NCI-H1092 treated with DMSO at 0.1 percent for 48 hours (cell line): ENCODE measurements around the gene PRKCA.

Experiments used
- DNase-seq: peaks from one replicate; lab custom pipeline; 2025; lab: John Stamatoyannopoulos, UW

Gene PRKCA

DNA sequence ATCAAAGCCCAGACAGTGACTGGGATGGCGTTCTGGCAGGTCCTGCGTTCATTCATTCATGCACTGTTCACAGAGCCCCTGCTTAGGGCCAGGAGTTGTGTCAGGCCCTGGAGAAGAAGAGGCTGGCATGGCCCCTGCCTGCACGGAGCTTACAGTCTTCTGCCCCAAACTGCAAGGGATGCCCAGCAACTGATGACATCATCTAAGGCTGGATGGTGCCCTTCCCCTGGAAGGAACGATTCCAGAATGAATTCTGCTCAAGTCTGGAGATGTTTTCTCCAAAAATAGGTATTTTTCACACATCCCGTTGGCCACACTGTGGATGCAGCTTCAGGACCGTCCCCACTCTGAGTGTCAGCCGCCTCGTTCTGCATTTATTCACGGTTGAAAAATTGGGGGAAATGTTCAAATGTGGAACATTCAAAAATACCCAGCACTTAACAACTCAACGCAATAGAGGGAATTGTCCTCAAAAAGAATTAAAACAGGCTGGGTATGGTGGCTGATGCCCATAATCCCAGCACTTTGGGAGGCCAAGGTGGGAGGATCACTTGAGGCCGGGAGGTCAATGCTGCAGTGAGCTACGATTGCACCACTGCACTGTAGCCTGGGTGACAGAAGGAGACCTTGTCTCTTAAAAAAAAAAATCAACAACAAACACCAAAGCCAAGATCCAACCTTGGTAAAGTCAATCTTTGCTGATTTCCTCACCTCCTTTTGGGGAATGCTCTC, 508.7 kb downstream of the PRKCA start:
- no peak for DNase-seq

- DNase-seq = no peak
These were observed 509.3 kb downstream of the PRKCA start for GRCh38 chr17:66811683-66812054.

DNA sequence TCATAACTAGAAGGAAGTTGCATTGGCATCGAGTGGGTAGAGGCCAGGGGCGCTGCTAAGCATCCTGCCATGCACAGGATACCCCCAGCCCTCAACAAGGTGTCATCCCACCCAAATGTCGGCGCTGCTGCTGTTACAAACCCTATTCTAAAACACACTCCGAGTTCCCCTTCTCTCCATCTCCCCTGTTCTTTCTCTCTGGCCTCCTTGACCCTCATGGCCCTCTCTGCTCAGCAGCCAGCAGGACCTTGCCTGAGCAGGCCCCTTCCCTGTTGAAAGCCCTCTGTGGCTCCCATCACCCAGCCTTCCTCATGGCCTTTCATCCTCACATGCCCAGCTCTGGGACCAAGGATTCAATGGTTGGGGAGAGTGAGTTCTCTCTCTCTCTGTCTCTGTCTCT, 510.2 kb downstream of the PRKCA start:
- no peak for DNase-seq

GRCh38 chr17:66813296-66813695, 510.9 kb downstream of the PRKCA start:
- DNase-seq = no peak

GRCh38 chr17:66814026-66814425, 511.6 kb downstream of the PRKCA start:
- DNase-seq = no peak

DNA sequence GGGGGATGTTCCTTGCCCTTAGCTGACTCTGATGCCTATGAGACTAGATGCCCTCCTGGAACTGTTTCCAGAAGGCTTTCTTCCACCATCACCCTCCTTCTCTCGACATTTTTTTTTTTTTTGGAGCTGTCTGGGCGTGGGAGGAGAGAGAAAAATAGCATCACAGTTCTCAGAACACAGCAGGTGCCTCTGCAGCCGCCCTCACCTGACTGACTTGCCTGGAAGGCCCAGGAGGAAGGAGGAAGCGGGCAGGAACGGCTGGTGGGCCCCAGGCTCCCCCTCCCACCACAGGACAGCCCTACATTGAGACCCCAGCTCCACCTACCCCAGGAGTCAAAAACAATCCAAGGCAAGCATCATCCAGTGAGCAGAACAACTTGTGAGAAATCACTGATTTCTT, 512.2 kb downstream of the PRKCA start:
- no peak for DNase-seq

DNA sequence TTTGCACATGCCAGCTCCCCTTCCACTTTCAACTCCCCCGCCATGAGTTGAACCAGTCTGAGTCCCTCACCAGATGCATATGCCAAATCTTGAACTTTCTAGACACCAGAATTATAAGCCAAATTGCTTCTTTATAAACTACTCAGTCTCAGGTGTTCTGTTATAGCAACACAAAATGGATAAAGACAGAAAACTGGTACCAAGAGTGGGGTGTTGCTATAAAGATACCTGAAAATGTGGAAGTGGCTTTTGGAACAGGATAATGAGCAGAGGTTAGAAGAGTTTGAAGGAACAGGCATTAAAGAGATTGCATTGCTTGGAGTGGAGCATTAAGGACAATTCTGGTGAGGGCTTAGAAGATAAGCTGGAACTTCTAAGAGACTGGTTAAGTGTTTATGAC, 515.3 kb downstream of the PRKCA start:
- no peak for DNase-seq

DNA sequence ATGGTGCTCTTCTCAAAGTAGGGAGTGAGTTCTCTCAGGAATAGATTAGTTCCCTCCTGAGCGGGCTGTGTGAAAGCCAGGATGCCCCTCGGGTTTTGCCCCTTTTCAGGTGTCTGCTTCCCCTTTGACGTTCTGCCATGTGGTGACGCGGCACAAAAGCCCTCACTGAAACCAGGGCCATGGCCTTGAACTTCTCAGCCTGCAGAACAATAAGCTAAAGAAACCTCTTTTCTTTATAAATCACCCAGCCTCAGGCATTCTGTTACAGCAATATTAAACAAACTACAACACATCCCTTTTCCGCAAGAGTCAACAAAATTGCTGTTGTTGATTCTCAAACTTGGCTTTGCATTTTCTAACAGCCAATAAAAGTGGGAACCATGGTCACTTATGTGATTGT, 517.1 kb downstream of the PRKCA start:
- DNase-seq = no peak

- no peak for DNase-seq
These were observed 519.6 kb downstream of the PRKCA start for GRCh38 chr17:66822009-66822408.

DNA sequence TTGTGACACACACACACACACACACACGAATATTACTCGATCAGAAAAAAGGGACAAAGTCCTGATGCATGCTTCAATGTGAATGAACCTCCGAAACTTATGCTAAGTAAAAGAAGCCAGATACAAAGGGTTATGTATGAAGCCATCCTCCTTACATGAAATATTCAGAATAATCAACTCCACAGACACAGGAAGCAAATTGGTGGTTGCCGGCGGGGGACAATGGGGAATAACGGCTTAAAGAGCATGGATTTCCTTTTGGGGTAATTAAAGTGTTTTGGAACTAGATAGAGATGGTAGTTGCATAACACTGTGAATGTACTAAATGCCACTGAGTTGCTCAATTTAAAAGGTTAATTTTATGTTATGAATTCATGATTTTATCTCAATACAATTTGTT, 524.4 kb downstream of the PRKCA start:
- DNase-seq = no peak

- no peak for DNase-seq
These were observed 527.0 kb downstream of the PRKCA start for GRCh38 chr17:66829386-66829864.

DNA sequence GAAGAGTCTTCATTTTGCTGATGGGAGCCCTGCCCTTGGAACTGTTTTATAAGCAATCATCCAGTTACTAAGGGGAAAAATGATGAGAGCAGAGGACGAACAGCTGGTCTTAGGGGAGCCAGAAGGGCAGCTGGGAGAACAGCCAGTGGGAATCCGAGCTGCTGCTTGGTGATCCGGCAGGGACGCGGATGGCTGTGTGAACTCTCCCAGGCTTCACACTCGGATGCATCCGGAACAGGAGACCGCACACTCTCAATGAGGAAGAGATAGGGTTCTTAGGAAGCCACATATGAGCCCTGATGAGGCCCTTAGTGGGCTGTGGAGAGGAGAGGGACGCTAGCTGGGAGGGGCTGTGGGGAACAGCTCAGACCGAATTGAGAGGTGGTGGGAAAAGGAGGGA, 527.5 kb downstream of the PRKCA start:
- peak; percentile 58 for DNase-seq

DNA sequence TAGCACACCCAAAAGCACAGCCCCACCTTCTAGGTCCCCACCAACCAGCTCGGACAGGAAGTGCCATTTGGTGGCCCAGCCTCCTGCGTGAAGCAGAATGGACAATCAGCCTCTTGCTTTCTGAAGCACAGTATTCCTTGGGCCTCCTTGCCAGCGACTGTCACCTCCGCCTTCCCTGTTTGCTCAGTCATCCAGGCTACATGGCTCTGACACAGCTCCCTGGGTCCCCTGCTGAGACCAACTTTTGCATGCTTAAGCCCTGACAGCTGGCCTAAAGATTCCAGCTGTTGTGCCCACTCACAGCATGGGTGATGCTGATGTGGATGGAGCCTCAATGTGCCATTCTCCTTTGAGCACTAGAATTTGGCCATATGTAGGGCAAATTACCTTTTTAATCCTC, 528.0 kb downstream of the PRKCA start:
- DNase-seq = peak; percentile 20

GRCh38 chr17:66831383-66832210, 529.2 kb downstream of the PRKCA start:
- no peak for DNase-seq

- no peak for DNase-seq
These were observed 530.8 kb downstream of the PRKCA start for GRCh38 chr17:66833201-66833600.

GRCh38 chr17:66834426-66834918, 532.1 kb downstream of the PRKCA start:
- DNase-seq = no peak

GRCh38 chr17:66834919-66835454, 532.6 kb downstream of the PRKCA start, which contains the start of gene CACNG5:
TSS of gene CACNG5 (plus strand) at chr17:66835117. CDS start at chr17:66877333, 42,216 bp downstream.
- DNase-seq = peak; percentile 27

- DNase-seq = no peak
These were observed 533.1 kb downstream of the PRKCA start for GRCh38 chr17:66835476-66835875.

DNA sequence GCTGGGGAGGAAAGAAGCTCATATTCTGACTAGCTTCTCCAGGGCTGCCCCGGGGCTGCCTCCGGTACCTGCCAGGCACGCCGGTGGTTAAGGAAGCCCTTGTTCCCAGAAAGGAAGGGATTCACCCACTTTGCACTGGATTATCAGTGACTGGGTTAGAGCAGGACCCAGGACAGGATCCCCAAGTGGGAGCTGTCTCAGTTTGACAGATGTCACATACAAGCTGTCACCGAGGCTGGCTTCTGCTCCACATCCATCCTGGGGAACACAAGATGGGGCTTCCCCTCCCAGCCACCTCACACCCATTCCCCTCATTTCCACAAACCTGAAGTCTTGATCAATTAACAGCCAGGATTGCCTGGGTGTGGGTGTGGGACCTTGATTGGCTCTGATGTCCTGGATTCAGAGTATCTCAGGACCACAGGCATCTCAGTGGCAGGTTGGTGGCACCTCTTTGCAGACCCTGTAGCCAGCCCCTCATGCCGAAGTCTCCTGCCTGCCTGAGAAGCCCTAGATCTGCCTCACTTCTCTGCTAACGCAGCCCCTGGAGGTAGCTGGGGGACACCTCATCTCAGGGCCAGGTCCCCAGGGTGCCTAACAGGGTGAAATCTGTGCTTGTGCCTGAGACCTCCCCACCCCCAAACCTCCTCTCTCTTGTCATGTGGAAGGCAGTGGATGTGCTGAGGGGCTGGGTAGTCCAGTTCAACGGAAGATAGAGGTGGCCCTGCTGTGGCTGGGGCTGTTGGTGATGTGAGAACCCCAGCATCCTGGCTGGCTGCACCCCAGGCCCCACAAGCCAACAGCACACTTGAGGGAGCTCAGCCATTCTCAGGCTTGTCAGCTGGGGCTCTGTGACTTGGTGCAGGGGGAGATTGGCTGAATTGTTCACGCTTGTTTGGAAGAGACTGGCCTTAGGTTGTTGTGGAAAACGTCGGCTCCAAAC, 533.9 kb downstream of the PRKCA start:
- DNase-seq = no peak

GRCh38 chr17:66837226-66837625, 534.8 kb downstream of the PRKCA start:
- no peak for DNase-seq

- no peak for DNase-seq
These were observed 535.7 kb downstream of the PRKCA start for GRCh38 chr17:66837885-66838665.
